CD4-positive, alpha-beta T cell treated with Interleukin-21 for 1 hour (primary cell): ENCODE data around the gene PTPRN2.
"Not testable (repeated sequence)": the region's sequence is repeated elsewhere in the genome, so short reads cannot be mapped to it uniquely, and the experiment has no call there.

Source experiments
- DNase-seq: peaks from one replicate; pipeline ENCODE4 v3.0.0-alpha.2; 2020

PTPRN2 gene

DNA sequence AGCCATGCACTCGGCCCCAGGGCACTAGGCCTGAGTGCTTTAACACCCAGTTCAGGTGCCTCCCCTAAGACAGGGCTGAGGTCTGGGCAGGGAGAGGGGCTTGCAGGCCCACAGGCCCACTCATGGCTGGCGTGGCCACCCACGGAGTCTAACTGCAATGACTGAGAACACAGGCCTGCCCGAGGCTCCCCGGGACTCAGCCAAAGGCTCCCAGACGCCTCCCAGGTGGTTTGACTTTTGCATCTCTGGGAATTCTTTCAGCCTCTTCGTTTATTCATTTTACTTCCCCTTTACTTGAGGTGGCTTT is 37.3 kb downstream of the PTPRN2 start:
- DNase-seq: no peak

DNA sequence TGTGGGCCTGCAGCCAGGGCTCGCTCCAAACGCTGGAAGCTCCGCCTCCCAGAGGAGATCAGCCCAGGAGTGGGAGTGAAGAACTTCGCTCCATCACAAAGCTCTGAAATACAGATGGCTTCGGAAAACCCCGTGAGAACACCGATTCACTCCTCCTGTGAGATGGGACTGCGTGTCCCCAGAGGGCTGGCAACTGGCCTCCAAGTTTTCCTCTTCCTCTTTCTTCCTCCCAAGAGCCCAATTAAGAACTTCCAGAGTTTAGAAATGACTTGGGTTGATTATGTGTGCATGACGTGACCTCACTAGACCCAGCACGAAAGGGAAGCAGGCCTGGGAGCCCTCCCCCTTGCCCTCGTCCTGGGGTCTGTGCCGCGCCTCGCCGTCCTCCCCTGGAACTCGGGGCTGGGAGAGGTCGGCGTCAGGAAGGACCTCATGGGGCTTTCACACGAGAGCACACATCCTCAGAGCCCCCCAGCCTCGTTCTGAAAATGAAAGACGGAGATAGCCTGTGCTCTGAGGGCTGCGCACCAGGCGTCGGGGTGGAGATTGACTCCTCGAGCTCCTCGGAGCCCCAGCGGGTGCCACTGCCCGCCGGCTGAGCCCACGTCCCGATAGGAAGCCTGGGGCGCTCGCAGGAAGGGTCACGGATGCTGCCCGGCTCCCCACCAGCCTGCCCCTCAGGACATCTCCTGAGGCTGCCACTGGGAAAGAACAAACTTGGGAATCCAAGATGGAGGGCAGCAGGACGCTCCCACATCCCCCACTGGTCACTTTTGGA is 37.8 kb downstream of the PTPRN2 start:
- no peak for DNase-seq

DNA sequence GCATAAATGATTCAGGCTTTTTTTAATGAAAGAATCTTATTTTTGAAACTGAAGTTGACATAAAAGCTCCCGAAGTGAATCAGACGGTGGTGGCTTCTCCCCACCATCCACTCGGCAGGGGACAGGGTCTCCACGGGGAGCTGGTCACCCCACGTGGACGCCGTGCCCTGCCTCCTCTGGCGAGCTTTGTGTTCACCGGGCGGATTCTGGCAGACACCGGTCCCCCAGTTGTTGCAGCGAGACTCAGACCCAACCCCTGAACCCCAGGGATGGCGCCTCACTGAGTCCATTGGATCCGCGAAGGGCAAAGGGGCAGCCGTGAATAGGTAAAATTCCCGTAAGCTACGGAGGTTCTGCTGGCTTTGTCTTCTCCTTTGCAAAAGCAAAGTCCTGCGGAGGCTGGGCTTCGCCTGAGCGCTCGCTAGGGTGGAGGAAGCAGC is 38.4 kb downstream of the PTPRN2 start:
- no peak for DNase-seq

DNA sequence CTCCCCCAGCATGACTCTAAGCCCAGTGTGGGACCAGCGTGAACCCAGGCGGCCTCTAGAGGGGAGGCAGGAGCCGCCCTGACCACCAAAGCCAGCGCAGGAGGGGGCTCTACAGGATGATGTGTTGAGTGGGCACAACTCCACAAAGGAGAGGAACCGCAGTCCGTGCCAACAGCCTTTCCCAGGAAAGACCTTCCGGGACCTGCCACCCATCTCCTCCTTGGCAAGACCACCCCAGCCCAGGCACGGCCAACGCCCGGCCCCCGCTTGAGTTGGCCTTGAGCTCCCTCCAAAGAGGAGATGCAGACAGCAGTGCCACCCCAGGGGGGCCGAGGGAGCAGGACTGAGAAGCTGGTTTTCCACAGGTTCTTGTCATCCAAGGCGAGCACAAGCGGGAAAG is 38.9 kb downstream of the PTPRN2 start:
- DNase-seq: no peak

DNA sequence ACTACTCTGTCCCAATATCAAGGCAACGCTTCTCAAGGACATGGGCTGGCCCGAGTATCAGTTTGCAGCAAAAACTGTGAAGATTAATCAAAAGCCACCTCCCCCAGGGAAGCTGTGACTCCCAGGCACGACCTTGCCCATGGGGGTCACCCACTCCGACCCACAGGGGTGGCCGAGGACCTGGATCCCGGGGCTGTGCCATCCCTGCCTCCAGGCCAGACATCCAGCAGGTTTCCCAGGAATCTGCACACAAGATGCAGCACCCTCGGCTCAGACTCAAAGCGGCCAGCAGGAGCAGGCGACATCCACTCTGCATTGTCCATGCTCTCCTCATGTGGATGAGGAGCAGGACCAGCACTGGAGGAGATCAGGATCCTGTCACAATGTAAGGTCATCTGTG is 39.8 kb downstream of the PTPRN2 start:
- no peak for DNase-seq

DNA sequence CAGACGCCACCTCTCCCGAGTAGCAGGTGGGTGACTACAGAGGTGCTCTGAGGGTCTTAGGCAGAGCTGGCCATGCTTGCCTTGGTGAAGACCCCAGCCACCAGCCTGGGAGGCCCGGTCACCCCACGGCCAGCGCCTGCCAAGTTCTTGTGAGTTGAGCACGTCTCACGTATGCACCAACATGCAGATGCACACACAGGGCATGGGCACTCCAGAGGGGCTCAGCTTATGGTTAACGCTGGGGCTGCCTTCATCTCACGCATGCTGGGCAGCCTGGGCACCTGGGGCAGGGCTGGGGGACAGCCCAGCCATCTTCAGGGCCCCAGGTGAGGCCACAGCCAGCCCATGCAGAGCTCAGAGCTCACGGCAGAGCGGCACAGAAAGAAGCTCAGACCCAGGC is 41.0 kb downstream of the PTPRN2 start:
- DNase-seq: no peak

DNA sequence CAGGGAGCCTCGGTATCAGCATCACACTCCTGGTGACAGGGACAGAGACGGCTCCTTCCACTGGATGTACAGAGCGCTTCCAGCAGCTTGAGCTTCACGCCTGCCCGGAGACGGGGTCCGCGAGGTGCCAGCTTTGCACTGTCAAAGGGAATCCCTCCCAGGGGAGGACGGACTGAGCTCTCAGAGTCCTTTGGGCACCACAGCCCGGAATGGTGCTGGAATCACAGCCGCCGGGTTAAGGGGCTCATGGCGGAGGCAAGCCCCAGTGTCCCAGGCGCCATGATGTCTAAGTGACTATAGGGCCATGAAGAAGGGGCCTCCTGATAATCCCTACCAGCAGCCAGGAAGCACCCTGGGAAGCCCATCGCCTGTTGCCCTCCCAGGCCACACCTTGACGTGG is 41.4 kb downstream of the PTPRN2 start:
- DNase-seq: no peak

DNA sequence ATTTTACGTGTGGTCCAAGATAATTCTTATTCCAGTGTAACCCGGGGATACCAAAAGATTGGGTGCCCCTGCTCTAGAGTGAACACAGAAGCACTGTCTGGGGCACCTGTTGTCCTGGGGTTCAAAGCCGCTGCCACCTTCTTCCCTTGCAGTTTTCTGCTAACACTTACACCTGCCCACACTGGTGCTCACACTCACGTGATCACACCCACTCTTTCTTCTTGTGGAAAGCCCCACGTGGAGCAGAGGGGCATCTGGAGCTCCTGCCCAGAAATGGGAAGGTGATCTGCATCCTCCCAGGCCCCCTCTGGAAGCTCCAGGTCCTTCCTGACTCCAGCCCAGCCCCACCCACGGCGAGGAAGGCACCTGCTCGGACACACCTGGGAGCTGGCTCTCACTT is 42.9 kb downstream of the PTPRN2 start:
- no peak for DNase-seq

DNA sequence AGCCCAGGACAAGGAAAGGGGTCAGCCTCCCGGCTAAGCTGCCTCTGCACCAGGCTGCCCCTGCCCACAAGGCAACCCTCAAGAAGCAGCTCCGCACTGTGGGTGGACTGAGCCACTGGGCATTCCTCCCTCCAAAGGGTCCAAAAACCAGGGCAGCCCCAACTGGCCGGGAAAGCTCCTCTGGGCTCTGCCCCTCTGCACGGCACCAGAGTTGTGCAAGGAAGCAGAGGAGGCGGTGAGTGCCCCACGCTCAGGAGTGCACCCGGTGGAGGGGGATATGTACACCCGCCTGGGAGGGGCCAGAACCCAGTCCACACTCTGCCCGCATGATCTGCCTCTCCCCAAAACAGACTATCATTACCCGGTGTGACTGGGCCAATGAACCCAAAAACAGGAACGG is 43.8 kb downstream of the PTPRN2 start:
- no peak for DNase-seq

DNA sequence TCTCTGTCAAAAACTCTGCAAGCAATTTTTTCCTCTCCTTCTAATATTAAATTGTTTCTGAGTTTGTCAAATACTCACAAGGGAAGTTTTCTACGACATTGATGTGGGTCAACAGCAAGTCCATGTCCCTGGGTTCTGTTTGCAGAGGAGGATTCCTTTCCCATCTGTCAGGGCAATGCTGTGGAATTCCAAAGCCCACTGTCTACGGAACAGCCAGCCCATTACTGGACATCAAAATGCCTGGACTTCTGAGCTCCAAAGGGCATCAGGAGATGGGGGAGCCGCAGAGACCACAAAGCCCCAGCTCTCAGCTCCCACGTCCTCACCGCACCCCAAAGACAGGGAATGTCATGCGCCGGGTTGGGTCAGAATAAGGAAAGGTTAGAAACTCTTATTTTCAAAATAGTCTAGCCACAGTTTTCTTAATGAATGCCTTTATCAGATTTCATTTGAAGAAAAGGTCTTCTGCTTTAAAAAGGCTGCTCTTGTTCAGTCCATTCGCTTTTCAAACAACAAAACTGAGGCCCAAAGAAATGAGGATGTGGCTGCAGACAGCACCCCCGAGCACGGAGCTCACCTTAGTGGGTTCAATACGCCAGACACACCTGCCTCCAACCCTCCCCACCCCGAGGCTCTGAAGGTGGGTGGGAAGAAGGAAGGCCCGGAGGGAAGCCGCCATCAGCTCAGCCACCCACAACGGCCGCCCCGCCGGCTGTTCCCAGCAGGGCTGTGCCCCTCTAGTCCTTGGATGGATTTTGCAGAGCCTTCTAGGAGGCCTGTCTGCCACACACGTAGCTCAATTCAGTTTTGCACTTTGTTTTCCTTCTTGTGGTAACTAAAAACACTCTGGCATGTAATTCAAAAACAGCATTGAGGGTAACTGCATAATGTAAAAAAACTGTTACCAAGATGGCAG is 44.7 kb downstream of the PTPRN2 start:
- no peak for DNase-seq

DNA sequence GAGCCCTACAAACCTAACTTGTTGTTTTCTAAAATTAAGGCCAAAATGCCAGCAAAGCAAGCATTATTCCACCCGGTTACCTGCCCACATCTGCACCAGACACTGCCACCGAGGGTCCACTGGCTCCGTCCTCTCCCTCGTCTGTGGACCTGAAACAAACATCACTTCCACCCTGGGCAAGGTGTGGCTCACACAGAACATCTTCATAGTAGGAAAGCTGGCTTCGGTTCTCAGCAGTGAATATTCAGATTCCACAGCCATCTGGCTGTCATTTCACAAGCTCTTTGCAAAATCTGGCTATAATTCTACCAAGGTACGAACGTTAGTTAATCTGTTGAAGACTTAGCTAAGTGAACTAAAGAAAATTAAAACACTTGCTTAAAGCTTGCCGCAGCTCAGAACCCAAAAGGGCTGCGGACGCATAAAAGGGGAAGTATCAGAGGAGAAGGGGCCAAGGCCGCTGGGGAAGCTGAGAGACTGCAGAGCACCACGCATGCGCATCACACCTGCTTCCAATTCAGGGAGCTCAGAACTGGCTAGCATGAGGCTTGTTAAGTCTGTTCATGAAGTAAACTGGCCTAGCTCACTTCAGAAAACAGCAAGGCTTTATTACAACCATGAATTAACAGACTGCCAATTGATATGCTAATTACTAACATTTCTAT is 46.1 kb downstream of the PTPRN2 start:
- no peak for DNase-seq

DNA sequence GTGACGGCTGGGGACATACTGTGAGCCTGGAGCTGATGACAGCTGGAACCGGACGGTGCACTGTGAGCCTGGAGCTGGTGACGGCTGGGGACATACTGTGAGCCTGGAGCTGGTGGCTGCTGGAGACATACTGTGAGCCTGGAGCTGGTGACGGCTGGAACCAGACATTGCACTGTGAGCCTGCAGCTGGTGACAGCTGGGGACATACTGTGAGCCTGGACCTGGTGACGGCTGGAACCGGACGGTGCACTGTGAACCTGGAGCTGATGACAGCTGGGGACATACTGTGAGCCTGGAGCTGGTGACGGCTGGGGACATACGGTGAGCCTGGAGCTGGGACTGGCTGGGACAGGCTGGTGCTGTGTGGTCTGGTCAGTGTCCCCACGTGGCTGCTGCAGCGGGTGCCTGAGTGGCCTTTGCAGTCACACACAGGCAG is 47.9 kb downstream of the PTPRN2 start:
- no peak for DNase-seq

DNA sequence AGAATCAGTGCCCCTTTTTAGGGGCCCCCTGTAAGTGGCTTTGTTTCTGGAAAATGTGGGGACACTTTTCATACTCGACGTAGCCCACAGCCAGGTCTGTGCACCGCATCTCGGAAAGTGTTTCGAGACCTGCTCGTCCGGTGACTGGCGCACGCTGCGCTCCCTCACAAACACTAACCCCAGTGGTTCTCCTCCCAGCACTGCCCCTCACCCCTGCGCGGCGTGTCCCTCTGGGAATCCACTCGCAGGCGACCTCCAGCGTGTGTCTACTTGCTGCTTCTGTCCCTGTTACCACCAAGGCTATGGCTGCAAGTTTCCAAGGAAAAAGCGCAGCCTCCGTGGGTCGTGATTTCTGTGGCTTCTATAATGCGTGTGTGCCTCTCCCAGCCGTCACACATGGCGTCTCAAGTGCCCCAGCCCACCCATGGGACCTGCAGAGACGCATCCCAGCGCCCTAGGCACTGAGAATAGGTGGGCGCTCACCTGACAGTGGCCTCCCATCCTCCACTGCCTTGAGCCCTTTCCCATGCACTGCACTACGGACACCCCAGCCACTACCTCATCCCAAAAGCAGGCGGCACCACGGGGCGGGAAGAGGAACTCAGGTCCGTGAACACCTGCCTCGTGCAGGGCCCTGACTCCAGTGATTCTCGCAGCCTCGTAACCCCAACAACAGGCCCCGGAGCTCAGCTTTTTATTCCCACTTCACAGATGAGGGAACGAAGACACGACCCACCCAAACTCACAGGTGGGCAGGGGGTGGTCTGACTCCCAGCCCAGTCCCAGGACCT is 49.3 kb downstream of the PTPRN2 start:
- DNase-seq: no peak

DNA sequence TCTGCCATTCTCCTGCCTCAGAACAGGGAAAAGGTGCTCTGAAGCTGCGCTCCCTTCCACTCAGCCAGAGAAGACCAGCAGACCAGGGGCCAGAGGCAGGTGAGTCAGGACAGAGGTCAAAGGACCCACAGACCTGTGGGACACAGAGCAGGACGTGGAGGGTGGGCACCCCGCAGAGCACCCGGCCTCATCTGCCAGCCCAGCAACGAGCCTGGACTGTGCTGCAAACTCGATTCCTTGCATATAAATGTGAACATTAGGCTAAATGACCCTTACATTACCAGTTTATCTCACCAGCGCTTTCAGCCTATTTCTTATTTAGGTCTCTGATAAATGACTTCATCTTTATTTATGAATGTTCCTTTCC is 50.1 kb downstream of the PTPRN2 start:
- DNase-seq: no peak

DNA sequence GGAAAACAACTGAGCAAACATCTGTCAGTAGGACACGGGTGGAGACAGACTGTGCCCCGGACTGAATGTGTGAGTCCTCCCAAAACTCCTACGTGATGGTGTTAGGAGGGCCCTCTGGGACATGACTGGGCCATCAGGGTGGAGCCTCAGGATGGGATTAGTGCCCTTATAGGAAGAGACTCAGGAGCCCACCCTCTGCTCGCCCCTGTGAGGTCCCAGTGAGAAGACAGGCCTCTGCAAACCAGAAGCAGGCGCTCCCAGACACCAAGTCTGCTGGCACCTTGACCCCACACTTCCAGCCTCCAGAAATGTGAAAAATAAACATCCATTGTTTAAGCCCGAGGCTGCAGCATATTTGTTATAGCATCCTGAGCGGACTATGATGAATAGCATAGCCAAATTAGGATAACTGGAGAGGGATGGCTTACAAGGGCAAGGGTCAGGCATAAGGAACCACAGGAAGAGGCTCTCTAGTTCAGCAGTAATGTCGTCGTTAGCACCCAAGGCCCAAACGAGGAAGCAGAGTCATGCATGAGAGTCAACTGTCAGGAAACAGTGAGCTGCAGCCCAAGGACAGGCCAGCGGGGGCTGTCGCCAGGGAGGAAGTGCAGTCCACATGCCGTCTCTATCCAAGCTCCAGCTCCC is 50.6 kb downstream of the PTPRN2 start:
- no peak for DNase-seq

DNA sequence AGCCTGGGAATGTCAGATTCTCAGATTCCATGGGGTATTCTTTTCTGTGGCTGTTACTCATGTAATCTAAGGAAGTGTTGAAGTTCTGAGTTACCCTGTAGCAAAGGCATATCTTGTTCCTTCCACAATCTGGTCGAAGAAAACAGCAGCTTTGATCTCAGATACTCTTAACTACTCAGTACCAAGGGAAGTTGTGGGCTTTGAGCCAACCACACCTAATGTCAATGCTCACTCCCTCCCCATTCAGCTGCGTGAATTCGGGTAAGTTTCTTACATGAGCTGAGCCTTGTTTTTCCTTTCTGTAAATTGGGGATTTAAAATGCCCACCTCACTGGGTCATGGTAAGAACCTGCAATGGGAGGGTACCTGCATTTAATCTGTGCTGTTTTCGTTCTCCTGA is 52.5 kb downstream of the PTPRN2 start:
- no peak for DNase-seq

DNA sequence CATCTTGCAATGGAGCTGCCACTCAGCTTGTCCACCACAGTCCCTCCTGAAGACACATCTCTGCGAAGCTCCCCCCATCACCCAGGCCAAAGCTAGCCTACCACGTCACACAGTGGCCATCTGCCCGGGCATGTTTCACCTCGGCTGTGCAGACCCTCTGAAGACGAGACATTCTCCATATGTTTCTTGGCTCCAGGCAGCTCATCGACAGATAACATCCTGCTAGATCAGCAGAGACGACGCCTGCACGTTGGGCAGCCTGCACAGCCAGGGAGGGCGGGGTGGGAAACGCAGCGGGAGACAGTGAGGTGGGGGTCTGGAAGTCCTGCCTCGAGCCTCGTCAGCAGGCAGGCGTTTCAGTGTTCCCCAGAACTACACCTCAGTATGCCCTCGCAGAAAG is 53.0 kb downstream of the PTPRN2 start:
- DNase-seq: no peak

DNA sequence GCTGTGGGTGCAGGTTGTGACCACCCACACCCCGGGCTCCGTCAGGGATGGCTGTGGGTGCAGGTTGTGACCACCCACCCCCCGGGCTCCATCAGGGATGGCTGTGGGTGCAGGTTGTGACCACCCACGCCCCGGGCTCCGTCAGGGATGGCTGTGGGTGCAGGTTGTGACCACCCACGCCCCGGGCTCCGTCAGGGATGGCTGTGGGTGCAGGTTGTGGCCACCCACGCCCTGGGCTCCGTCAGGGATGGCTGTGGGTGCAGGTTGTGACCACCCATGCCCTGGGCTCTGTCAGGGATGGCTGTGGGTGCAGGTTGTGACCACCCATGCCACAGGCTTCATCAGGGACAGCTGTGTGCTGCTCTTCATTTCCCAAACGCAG is 53.5 kb downstream of the PTPRN2 start:
- DNase-seq: not testable (repeated sequence)

DNA sequence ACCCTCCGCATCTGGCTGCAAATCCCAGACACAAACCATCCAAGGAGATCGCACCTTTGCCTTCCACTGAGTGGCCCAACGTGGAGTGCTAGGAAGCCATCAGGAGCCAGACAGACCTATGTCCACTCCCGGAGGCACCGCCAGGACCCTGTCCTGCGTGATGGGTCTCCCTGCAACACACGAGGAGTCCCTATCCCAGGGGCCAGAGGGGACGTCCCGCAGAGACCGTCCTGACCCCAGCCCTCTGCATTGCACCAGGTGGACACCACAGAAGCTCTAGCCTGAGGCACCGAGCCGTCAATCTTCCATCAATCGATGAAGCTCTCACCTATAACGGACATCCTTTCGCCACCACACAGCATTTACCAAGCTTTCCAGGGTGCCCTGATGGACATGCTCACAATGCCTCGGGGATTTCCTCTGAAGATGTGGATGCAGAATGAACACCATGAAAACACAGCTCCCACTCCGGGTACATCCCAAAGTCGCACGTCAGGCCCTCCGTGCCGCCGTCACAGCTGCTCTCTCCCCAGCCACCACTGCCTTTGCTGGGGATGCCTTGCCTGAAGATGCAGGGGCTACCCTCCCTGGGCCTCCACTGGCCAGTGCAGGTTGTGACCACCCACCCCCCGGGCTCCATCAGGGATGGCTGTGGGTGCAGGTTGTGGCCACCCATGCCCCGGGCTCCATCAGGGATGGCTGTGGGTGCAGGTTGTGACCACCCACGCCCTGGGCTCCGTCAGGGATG is 54.1 kb downstream of the PTPRN2 start:
- DNase-seq: no peak

DNA sequence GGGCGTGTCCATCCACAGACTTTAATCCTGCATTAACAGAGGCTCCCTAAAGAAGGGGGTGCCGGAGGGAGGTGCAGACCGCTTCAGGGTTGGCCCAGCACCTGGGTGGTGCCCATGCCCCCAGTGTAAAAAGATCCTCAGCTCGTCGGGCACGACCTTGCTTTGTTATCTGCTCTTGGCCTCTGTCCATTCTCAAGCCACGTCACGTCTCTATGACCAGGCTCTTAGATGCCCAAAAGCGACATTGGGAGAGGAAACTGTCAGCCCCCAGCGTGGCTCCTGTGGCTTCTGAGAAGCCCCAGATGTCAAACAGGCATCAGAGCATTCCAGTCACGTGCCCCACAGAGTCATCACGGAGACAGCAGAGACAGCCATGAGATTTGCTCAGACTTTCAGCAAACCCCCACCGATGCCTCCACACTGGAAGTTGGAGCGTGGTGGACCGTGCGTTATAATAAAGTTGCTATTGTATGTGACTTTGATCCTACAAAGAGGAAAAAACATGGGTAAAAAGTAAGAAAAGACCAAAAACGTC is 55.5 kb downstream of the PTPRN2 start:
- no peak for DNase-seq

DNA sequence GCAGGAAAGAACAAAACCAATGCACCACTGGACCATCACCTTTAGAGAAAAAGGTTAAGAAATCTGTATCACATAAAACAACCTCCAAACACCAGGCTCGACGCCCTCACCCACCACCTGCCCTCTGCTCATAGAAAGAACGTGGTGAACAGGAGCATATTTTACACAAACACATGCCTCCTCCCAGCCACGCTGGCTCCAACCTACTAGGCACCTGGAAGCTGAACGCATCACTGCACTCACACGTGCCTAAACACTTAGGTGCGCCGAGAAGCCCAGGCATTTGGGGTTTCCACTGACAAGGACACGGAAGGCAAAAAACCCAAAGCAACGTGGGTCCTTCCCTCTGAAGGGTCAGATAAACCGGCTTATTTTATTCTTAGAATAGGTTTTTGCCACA is 56.0 kb downstream of the PTPRN2 start:
- no peak for DNase-seq
